Activated naive CD4-positive, alpha-beta T cell treated with anti-CD3 and anti-CD28 coated beads for 36 hours (primary cell): ENCODE measurements around the gene FMC1. TPM values are rescaled to one million over a fixed set of nuclear protein-coding genes. Genes with fewer than 3 reads are reported as not detected.
"Not testable (repeated sequence)": the region's sequence is repeated elsewhere in the genome, so short reads cannot be mapped to it uniquely, and the experiment has no call there.

Experiments
- CTCF ChIA-PET: fragments of 350-600 bp; sonication (Branson Sonifier 250); formaldehyde crosslinking; loops from one replicate; lab custom pipeline; 2021; ENCODE audit warnings: antibody characterized with exemption; lab: Charles Lee
- DNase-seq: peaks from one replicate; pipeline ENCODE4 v3.0.0-alpha.2; 2020
- H3K27ac Mint-ChIP-seq: one replicate; pipeline ENCODE4 v1.8.0; 2021; ENCODE audit warnings: mild to moderate bottlenecking, mixed read lengths
- H3K27me3 Mint-ChIP-seq: one replicate; pipeline ENCODE4 v1.8.0; 2021; ENCODE audit warnings: low read depth, mixed read lengths
- H3K36me3 Mint-ChIP-seq: one replicate; pipeline ENCODE4 v1.8.0; 2021; ENCODE audit warnings: low read depth, mixed read lengths
- H3K4me1 Mint-ChIP-seq: one replicate; pipeline ENCODE4 v1.8.0; 2021; ENCODE audit warnings: low read depth, mixed read lengths
- H3K4me3 Mint-ChIP-seq: one replicate; pipeline ENCODE4 v1.8.0; 2021; ENCODE audit warnings: mild to moderate bottlenecking, moderate library complexity, mixed read lengths
- H3K9me3 Mint-ChIP-seq: one replicate; pipeline ENCODE4 v1.8.0; 2021; ENCODE audit warnings: mixed read lengths
- intact Hi-C: fragments of 100-400 bp; cut with micrococcal nuclease; formaldehyde crosslinking; loops from one replicate; pipeline ENCODE4 v1.15.1; 2023
- total RNA-seq, 2 experiments: library from RNA; stranded (reverse); gene quantifications; one replicate each; pipeline ENCODE4 v1.2.3, GENCODE V29; 2021

FMC1 gene
- total RNA-seq, 2 experiments from 2014 or later: 7.1 to 10.6 TPM

- no peaks in the 10 kb centered on the region for H3K27me3 Mint-ChIP-seq
- H3K9me3 Mint-ChIP-seq: peaks cover 3% of the 10 kb centered on the region
- no peaks in the 10 kb centered on the region for H3K36me3 Mint-ChIP-seq
- peaks cover 16% of the 10 kb centered on the region for H3K4me1 Mint-ChIP-seq
- CTCF ChIA-PET: interaction anchor here (0.8 to 1.1 kb wide), 2 partner anchors 9 to 12 kb away, joined by 3 read pairs; no protein-coding TSS in a partner anchor
- no peak for DNase-seq
- no peak overlapping the region for H3K4me3 Mint-ChIP-seq
- intact Hi-C loops: no loop called here
- H3K27ac Mint-ChIP-seq: no peak overlapping the region
These were observed 12.8 kb upstream of the FMC1 start for GRCh38 chr7:139328375-139328774.

GRCh38 chr7:139329119-139329518, 12.0 kb upstream of the FMC1 start:
- no peak for DNase-seq
- CTCF ChIA-PET: interaction anchor here (0.6 kb wide), 1 partner anchor 450 kb away, joined by 3 read pairs; no protein-coding TSS in a partner anchor
- Mint-ChIP-seq H3K9me3 (peaks cover 3% of the 10 kb centered on the region), H3K27me3 (no peaks in the 10 kb centered on the region), H3K4me1 (peaks cover 16% of the 10 kb centered on the region), H3K4me3 (no peak overlapping the region), H3K36me3 (no peaks in the 10 kb centered on the region), H3K27ac (no peak overlapping the region)
- intact Hi-C loops: no loop called here

GRCh38 chr7:139330333-139331030, 10.7 kb upstream of the FMC1 start:
- peaks cover 16% of the 10 kb centered on the region for H3K4me1 Mint-ChIP-seq
- H3K27me3 Mint-ChIP-seq: no peaks in the 10 kb centered on the region
- peaks cover 3% of the 10 kb centered on the region for H3K9me3 Mint-ChIP-seq
- H3K36me3 Mint-ChIP-seq: no peaks in the 10 kb centered on the region
- no peak overlapping the region for H3K4me3 Mint-ChIP-seq
- no peak for DNase-seq
- no peak overlapping the region for H3K27ac Mint-ChIP-seq
- CTCF ChIA-PET: interaction anchor here (0.7 to 1.4 kb wide), 2 partner anchors 10 kb away, joined by 3 read pairs; no protein-coding TSS in a partner anchor
- intact Hi-C loops: loop anchor here (1.0 kb wide), 1 partner anchor 10 kb away; no protein-coding TSS in a partner anchor

- intact Hi-C loops: no loop called here
- H3K36me3 Mint-ChIP-seq: no peaks in the 10 kb centered on the region
- no peaks in the 10 kb centered on the region for H3K27me3 Mint-ChIP-seq
- CTCF ChIA-PET: interaction anchor here (0.8 kb wide), 1 partner anchor 102 kb away, joined by 3 read pairs; no protein-coding TSS in a partner anchor
- DNase-seq: no peak
- H3K4me3 Mint-ChIP-seq: no peak overlapping the region
- H3K9me3 Mint-ChIP-seq: peaks cover 3% of the 10 kb centered on the region
- H3K4me1 Mint-ChIP-seq: peaks cover 16% of the 10 kb centered on the region
- no peak overlapping the region for H3K27ac Mint-ChIP-seq
These were observed 8.3 kb upstream of the FMC1 start for GRCh38 chr7:139332697-139333359.

GRCh38 chr7:139333443-139333842, 7.7 kb upstream of the FMC1 start:
- DNase-seq, H3K36me3 Mint-ChIP-seq, CTCF ChIA-PET, H3K27ac Mint-ChIP-seq, H3K27me3 Mint-ChIP-seq, H3K9me3 Mint-ChIP-seq, H3K4me3 Mint-ChIP-seq, intact Hi-C loops: not testable (repeated sequence)
- H3K4me1 Mint-ChIP-seq: peaks cover 16% of the 10 kb centered on the region

GRCh38 chr7:139334399-139335150, 6.6 kb upstream of the FMC1 start:
- intact Hi-C loops: no loop called here
- Mint-ChIP-seq H3K9me3 (peaks cover 6% of the 10 kb centered on the region), H3K36me3 (peaks cover 4% of the 10 kb centered on the region), H3K27me3 (no peaks in the 10 kb centered on the region), H3K4me3 (no peak overlapping the region), H3K4me1 (peaks cover 21% of the 10 kb centered on the region), H3K27ac (no peak overlapping the region)
- DNase-seq: no peak
- CTCF ChIA-PET: no interaction called here

GRCh38 chr7:139339025-139339424, 2.1 kb upstream of the FMC1 start:
- H3K4me3 Mint-ChIP-seq: peak overlapping the region; percentile 93
- intact Hi-C loops: no loop called here
- CTCF ChIA-PET: interaction anchor here (0.6 to 0.9 kb wide), 2 partner anchors 111 to 453 kb away, joined by 3 to 5 read pairs; no protein-coding TSS in a partner anchor
- peaks cover 3% of the 10 kb centered on the region for H3K9me3 Mint-ChIP-seq
- peaks cover 3% of the 10 kb centered on the region for H3K27me3 Mint-ChIP-seq
- H3K4me1 Mint-ChIP-seq: peaks cover 22% of the 10 kb centered on the region
- no peak for DNase-seq
- peak overlapping the region; percentile 51 for H3K27ac Mint-ChIP-seq
- peaks cover 14% of the 10 kb centered on the region for H3K36me3 Mint-ChIP-seq

- intact Hi-C loops: loop anchor here (1.0 to 5.0 kb wide), 17 partner anchors 9 to 1585 kb away; partner anchors contain the start of genes BRAF, CREB3L2, HIPK2 and LUC7L2
- CTCF ChIA-PET: interaction anchor here (0.5 to 1.4 kb wide), 4 partner anchors 11 to 622 kb away, joined by 3 to 5 read pairs (median 3); no protein-coding TSS in a partner anchor
- DNase-seq: no peak
- H3K27ac Mint-ChIP-seq: peak overlapping the region; percentile 99
- peaks cover 3% of the 10 kb centered on the region for H3K27me3 Mint-ChIP-seq
- peak overlapping the region; percentile 93 for H3K4me3 Mint-ChIP-seq
- peaks cover 3% of the 10 kb centered on the region for H3K9me3 Mint-ChIP-seq
- H3K36me3 Mint-ChIP-seq: peaks cover 16% of the 10 kb centered on the region
- peaks cover 22% of the 10 kb centered on the region for H3K4me1 Mint-ChIP-seq
These were observed 1.5 kb upstream of the FMC1 start for GRCh38 chr7:139339698-139340036.

- Mint-ChIP-seq H3K27me3 (peaks cover 3% of the 10 kb centered on the region), H3K27ac (peak overlapping the region; percentile 99), H3K4me1 (peaks cover 22% of the 10 kb centered on the region), H3K36me3 (peaks cover 16% of the 10 kb centered on the region), H3K4me3 (peak overlapping the region; percentile 93), H3K9me3 (peaks cover 3% of the 10 kb centered on the region)
- intact Hi-C loops: loop anchor here (1.0 to 5.0 kb wide), 17 partner anchors 10 to 1584 kb away; partner anchors contain the start of genes BRAF, CREB3L2, HIPK2 and LUC7L2
- CTCF ChIA-PET: interaction anchor here (0.7 to 1.4 kb wide), 4 partner anchors 10 to 322 kb away, joined by 3 to 5 read pairs (median 3); no protein-coding TSS in a partner anchor
- peak; percentile 100 for DNase-seq
These were observed 915 bp upstream of the FMC1 start for GRCh38 chr7:139340037-139340807.

GRCh38 chr7:139340808-139341057, 404 bp upstream of the FMC1 start:
- Mint-ChIP-seq H3K4me1 (peaks cover 22% of the 10 kb centered on the region), H3K9me3 (peaks cover 3% of the 10 kb centered on the region), H3K27ac (peak overlapping the region; percentile 99), H3K27me3 (peaks cover 3% of the 10 kb centered on the region), H3K36me3 (peaks cover 16% of the 10 kb centered on the region), H3K4me3 (peak overlapping the region; percentile 93)
- intact Hi-C loops: loop anchor here (1.0 to 5.0 kb wide), 18 partner anchors 10 to 1584 kb away; partner anchors contain the start of genes BRAF, CREB3L2, HIPK2 and LUC7L2
- CTCF ChIA-PET: interaction anchor here (1.3 to 1.4 kb wide), 2 partner anchors 12 to 323 kb away, joined by 3 to 5 read pairs; no protein-coding TSS in a partner anchor
- no peak for DNase-seq

- CTCF ChIA-PET: no interaction called here
These were observed 664 bp downstream of the FMC1 start for GRCh38 chr7:139341776-139342226.

More at GRCh38 chr7:139341776-139342226, 664 bp downstream of the FMC1 start:
- Mint-ChIP-seq H3K4me3 (peak overlapping the region; percentile 93), H3K27ac (peak overlapping the region; percentile 99), H3K9me3 (peaks cover 3% of the 10 kb centered on the region), H3K4me1 (peaks cover 22% of the 10 kb centered on the region), H3K27me3 (peaks cover 3% of the 10 kb centered on the region), H3K36me3 (peaks cover 16% of the 10 kb centered on the region)
- intact Hi-C loops: loop anchor here (1.0 to 5.0 kb wide), 7 partner anchors 92 to 889 kb away; partner anchors contain the start of genes HIPK2 and ZC3HAV1L
- no peak for DNase-seq
